Activated gamma-delta T cell treated with anti-CD3 and anti-CD28 coated beads, Interleukin-2, amount 50 U/mL, for 16 hours (primary cell): ENCODE data around the gene PFKL.
"Not testable (repeated sequence)": the region's sequence is repeated elsewhere in the genome, so short reads cannot be mapped to it uniquely, and the experiment has no call there.

Experiments used
- DNase-seq: peaks from one replicate; pipeline ENCODE4 v3.0.0-alpha.2; 2020; ENCODE audit warnings: low read depth

PFKL gene

DNA sequence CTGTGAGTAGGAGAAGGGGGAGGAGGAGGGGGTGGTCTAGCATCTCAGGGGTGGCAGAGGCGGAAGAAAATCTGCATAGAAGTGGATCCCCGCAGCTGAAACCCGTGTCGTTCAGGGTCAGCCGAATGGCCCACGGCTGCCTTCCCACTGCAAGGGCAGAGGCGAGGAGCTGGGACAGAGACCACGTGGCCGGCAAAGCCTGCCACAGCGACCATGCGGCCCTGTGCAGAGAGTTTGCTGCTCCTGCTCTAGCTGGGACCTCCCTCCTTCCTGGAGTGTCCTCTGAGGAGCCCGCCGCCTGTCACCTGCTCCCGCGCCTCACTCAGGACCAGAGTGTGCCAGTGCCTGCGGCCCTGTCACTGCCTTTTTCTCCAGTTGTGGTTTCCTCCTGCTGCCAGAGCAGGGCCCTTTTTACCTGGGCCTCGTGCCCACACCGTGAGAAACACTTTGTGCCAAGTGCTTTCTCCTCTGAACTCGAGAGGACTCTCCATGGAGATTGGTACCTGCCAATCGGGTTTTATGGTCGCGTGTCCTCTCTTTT, 48.1 kb downstream of the PFKL start:
- DNase-seq = no peak

DNA sequence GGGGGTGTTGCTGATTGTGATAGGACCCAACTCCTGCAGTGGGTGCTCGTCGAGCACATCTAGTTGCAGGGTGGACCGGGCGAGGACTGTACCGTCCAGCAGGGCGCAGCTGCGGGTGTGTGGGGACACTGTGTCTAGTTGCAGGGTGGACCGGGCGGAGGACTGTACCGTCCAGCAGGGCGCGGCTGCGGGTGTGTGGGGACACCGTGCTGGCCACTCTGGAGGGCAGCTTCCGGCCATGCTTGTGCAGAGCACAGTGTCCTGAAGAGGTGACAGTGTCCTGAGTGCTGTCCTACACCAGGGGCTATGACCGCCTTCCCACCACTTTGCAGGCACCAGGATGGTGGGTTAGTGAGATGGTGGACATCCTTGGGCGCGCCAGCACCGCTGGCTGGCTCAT, 49.0 kb downstream of the PFKL start:
- no peak for DNase-seq

DNA sequence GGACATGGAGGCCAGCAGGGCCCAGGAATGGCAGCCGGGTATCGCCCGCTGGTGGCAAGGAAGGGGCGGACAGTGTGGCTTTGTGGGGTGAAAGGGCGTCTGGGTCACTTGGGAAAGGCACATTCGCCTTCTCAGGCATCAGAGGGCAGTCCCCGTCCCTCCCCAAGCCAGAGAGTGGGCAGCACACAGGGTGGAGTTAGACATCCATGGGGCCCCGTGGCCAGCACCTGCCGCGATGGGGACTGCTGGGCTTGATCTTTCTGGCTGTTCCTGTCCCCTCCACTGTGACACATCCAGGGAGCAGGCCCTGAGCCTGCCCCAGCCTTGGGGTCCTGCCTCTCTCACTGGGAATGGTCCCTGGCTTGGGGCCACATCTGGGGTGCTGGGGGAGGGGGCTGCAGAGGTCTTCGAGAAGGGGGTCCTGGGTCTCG, 49.6 kb downstream of the PFKL start:
- DNase-seq = no peak

DNA sequence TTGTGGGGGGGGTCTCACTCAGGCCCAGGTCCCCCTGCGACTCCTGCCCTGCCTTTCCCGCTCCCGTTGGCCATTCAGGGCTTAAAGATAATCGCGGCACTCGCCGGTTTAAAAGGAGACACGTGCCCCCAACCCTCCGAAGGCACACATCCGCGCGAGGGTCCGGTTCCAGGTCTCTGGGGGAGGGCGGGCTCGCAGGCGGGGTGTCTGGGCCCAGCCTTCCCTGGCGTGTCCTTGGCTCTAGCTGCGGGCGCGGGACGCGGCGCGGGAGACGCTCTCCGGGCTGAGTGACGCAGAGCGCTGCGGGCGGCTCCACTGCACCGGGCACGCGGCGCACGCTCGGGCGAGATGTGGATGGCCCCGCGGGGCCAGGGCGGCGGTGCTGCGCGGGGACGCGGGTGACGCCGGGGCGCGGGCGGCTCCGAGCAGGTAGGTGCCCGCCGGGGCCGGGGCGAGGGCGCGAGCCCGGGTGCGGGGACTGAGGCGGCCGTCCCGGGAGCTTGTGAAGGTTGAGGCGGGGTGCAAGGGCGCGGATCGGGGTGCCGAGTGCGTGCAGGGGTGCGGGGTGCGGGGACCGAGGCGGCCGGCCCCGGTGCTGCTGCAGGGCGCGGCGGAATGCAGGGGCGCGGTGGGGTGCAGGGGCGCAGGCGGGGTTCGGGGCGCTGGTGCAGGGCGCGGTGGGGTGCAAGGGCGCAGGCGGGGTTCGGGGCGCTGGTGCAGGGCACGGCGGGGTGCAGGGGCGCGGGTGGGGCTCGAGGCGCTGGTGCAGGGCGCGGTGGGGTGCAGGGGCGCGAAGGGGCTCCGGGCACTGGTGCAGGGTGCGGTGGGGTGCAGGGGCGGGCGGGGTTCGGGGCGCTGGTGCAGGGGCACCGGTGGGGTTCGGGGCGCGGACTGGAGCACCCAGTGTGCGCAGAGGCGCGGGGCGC, 50.3 kb downstream of the PFKL start:
- DNase-seq = no peak

DNA sequence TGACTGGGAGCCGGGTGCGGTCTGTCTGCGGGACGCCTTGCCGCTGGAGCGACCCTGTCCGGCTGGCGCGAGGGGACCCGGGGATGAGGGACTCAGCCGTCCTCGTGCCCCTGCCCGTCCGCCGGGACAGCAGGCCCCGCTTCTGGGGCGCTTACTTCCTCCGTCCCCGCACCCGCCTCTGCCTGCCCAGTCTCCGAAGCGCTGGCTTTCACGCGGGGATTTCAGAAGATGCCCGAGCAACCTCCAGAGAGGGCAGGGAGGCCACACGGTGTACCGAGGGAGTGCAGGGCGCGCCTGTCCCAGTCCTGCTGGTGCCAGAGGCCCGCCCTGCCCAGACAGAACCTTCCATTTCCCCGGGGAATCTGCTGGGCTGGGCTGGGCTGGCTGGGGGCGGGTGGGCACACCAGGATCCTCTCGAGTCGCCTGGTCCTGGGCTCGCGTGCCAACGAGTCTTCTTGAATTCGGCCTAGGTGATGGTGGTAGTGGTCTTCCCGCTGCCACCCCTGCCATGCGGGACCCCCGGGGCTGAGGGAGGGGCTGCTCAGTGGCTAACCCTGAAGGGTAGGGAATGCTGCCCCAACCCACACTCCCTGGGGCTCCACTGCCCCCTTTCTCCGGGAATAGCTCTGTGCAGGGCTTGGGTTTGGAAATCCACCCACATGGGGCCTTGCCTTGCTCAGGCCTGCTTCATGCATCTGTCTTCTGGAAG, 51.1 kb downstream of the PFKL start:
- no peak for DNase-seq

DNA sequence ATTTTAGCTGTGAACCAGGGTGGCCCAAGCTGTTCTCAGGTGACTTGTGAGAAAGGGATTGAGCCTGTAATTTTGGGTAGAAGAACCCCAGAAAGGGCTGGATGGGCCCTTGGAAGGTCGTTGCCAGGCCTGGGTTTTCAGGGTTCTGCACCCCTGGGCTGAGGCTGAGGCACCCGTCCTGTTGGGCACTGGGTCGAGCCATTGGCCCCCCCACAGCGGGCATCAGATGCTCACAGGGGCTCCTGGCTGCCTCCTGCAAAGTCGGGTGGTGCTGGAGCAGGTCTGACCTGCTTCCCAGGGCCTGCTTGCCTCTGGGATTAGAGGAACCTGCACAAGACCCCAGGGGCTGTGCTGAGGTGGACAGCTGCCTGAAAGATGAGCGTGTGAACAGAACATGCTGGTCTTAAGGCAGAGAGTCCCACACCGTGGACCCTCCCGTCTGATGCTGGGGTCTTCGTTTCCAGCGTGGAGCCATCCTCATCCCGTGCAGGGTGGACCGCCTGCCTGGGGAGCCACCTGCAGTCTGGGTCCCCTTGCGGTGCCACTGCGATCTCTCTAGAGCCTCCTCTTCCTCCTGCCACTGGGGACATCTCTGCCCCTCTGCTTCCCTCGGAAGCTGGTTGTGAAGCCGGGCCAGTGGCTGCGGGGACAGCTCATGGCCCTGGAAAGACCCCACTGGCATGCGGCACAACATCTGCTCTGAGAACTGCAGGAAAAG, 51.8 kb downstream of the PFKL start:
- no peak for DNase-seq

DNA sequence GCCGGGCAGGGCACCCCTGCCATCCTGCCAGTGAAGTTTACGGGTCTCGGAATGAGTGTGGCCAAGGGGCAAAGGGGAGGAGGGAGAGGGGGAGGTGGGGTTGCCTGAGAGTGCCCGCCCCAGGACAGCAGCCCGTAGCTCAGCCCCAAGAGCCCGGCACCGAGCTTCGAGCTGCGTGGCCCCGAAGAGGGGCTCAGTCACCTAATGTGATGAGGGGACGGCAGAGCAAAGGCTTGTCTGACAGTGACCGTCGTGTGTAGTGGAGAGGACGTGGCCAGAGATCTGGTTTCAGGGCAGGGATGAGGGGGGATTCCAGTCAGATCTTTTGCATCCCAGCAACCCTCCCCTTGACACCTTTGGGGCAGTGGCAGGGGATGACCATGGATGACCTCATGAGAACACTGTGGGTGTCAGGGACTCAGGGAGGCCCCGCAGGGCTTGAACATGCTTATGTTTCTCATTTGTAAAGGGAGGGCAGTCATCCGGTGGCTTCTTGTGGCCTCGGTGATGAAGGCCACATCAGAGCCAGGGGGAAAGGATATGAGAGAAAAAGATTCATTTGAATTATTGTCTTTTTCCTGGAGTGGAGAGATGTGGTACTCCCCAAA, 52.5 kb downstream of the PFKL start:
- no peak for DNase-seq

DNA sequence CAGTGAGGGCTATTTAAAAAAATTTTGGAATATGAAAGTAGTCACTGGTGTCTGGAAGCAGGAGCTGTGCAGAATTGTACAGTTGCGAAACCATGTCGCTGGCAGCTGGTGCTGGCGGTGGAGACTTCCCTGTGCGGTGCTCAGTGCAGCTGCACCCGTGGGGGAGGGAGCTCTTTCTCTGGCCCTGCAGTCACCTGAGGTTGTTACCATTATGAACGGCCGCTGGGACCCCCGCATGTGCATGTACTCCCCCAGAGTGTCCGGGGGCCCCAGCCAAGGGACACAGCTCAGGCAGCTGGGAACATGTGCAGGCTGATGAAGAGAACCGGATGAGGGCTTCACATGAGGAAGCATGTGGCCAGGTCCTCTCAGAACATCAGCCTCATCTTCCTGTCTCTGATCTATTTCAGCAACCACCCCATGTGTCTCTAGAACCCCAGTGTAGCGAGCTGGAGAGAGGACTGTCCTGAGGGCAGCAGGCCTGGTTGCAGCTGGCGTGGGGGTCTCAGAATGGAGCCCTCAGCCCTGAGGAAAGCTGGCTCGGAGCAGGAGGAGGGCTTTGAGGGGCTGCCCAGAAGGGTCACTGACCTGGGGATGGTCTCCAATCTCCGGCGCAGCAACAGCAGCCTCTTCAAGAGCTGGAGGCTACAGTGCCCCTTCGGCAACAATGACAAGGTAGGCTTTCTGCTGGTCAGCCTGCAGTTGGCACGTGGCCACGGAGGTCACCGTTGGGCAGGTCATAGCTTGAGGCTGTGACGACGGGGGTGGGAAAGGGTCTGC, 53.5 kb downstream of the PFKL start, which contains the start of gene TRPM2:
TRPM2 (plus strand) TSS at position 431 of the 780 bp plus-strand sequence; CDS start at position 511, 80 bp downstream.
- no peak for DNase-seq

DNA sequence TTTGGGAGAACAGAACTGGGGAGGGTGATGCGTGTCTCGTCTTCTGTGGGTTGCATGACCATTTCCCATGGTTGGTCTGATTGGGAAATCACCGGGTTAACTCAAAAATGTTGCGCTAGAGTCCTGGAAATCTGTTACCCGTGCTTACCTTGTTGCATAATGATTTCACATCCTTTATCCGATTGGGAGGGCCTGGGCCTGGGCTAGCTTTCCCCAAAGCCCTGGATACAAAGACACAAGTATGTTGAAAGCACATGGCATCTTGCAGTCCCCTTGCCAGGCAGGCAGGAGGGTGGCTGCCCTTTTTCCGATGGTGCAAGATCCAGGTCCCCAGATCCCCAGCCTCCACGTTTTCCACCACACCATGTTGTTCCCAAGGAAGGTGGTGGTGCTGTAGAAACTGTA, 54.1 kb downstream of the PFKL start:
- no peak for DNase-seq

DNA sequence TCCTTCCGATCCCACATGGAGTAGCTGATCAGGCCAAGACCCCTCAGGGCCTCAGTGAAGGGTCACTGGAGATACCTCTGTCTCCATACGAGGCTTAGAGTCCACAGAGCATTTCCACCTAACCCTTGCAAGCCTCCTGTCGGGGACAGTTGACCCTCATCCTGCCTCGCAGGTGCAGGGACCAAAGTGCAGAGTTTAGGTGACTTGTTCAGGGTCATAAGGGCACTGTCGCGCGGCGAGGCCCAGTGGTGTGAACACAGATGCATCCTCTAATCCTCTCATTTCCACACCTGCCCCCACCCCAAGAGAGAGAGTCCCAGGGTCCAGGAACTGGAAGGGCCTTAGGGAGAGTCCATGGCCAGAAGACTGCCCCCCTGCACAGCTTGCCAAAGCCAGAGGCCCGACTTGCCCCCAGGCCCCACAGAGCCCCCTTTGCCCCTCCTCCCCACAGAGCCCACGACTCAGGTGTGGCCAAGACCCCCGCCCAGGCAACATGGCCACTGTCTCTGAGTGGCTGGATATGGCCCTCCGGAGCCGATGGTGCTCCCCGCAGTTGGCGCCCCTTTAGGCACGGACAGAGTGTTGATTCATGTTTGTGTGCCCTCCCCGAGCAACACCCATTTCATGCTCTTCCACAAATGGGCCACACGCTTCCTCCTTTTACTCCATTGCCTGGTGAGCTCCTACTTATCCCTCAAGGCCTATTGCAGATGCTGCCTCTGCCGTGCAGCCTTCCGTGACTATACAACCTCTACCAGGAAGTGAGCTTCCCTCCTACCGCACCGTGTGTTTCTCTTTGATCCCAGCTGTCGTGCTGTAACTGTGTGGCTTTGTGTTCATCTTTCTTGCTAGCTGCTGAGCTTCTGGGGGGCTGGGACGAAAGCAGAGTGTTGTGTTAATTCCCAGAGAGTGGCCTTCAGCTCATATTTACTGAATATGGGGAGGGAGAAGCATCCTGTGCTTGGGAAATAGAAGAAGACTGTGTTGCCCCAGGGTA, 55.2 kb downstream of the PFKL start:
- DNase-seq = no peak

DNA sequence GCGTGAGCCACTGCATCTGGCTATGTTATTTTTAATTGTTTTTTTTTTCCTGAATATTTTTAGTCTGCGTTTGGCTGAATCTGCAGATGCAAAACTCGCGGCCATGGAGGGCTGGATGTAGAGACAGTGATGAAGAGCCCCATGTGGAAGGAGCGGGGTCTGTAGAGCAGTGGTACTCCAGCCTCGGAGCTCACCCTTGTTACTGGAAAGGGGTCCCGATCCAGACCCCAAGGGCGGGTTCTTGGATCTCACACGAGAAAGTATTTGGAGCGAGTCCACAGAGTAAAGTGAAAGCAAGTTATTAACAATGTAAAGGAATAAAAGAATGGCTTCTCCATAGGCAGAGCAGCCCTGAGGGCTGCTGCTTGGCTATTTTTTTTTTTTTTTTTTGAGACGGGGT, 56.3 kb downstream of the PFKL start:
- no peak for DNase-seq

DNA sequence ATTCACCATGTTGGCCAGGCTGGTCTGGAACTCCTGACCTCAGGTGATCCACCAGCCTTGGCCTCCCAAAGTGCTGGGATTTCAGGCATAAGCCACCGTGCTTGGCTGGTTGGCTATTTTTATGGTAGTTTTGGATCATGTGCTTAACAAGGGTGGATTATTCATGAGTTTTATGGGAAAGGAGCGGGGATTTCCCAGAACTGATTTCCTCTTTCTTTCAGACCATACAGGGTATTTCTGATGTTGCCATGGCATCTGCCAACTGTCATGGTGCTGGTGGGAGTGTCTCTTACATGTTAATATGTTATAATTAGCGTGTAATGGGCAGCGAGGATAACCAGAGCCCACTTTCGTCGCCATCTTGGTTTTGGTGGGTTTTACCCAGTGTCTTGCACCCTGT, 56.8 kb downstream of the PFKL start:
- no peak for DNase-seq

DNA sequence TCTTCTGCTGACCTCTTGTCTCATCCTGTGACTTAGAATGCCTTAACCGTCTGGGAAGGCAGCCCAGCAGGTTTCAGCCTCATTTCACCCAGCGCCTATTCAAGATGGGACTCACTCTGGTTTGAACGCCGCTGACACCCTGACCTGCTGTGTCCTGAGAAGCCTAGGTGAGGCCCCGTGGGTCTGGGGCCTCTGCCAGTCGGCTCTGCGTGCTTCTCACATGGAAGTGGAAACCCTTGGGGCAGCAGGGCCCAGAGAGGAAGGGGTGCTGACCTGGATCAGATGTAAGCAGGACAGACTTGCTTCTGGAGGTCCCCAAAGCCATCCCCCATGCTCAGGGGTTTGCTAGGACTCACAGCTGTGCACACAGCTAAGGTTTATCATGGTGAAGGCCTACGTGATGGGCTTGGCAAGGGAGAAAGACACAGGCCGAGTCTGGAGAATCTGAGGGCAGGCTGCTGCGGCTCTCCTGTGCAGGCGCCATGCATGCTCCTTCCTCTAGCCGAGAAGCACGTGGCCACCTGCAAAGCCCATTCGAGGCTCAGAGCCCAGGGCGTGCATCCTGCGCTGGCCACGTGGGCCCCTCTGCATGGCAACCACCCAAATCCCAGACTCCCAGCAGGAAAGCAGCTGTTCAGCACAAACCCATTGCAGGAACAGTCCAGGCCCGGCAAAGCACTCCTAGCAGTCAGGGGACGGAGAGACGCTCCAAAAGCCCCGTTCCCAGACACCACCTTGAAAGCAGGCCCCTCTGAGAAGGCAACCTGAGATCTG, 57.4 kb downstream of the PFKL start:
- DNase-seq = no peak

DNA sequence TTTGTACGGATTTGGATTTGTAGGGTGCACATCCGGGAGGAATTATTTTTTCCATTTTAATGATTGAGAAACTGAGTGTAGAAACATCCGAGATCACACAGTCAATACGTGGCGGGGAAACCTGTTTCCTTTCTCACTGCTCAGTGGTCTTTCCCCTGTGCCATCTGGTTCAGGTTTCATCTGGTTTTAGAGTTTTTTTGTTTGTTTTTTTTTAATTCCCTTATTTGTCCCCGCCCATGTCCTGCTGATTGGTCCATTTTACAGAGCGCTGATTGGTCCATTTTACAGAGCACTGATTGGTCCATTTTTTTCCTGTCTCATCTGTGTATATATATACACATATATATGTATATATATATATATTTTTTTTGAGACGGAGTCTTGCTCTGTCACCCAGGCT, 59.5 kb downstream of the PFKL start:
- DNase-seq = no peak

DNA sequence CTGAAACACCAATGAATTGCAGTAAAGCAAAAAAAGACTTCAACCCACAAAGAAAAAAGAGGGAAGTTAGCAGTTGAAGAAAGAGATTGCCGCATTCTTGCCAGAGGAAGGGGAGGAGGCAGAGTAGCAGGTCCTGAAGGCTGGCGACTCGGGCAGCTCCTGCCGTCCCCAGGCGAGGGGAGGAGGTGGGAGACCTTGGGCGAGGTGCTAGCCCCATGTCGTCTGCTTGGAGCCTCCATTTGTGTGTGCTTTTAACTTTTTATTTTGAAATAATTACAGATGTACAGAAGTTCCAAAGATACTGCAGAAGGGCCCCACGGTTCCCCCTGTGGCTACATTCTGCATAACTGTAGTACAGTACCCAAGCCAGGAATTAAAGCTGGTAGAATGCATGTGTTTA, 60.3 kb downstream of the PFKL start:
- no peak for DNase-seq

DNA sequence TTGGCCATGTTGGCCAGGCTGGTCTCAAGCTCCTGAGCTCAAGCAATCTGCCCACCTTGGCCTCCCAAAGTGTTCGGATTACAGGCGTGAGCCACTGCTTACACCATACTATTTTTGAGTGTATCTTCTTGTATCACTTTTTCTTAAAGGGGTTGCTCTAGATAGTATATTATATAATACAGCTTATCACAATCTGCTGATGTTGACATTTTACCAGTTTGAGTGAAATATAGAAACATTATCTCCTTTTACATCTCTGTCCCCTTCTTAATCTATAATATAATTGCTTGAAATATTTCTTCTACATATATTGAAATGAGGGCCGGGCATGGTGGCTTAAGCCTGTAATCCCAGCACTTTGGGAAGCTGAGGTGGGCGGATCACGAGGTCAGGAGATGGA, 62.0 kb downstream of the PFKL start:
- not testable (repeated sequence) for DNase-seq

DNA sequence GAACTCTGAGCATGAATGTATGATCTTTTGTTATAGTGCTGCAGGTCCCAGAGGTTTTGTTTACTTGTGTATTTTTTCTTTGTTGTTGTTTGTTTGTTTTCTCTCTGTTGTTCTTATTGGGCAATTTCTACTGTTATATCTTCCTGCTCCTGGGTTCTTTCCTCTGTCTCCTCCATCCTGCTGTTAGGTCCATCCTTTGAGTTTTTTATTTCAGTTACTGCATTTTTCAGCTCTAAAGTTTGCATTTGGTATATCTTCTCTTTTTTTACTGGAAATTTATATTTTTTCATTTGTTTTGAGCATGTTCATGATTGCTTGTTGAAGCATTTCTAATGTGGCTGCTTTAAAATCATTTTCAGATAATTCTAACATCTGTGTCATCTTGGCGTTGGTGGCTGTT, 63.4 kb downstream of the PFKL start:
- no peak for DNase-seq

DNA sequence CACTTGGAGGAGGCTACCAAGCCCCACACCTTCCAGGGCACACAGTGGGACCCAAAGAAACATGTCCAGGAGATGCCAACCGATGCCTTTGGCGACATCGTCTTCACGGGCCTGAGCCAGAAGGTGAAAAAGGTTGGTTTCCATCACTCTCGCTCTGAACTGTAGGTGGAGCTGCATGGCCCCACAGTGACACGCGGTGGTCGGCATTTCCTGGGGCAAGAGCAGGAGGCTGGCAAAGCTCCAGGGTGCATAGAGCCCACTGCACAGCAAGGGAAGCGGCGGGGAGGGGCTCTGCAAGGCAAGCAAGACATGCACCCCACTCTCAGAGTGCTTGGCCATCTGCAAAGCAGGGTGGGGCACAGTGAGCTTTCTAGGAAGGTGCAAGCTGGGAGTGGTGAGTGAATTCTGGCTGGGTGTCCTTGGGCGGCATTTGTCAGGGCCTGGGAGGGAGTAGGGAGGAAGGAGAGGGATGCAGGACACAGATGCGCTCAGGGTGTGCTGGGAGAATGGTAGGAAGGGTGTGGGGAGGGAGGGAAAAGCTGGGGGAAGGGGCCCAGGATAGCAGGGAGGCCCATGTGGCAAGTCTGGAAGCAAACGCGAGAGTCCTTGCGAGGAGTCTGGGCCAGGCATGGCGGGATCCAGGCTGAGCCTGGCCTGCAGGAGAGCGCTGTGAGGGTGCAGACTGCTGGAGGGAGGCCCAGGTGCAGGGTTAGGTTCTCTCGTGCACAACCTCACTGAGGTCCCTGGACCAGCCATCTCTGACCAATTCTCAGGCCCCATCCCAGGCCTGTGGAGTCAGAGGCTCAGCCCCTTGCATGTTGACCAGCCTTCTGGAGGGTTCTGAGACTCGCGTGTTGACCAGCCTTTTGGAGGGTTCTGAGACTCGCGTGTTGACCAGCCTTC, 64.5 kb downstream of the PFKL start:
- DNase-seq = no peak
